ENCODE data around the gene IFIT1.
"Not testable (repeated sequence)": the region's sequence is repeated elsewhere in the genome, so short reads cannot be mapped to it uniquely, and the experiment has no call there.

IFIT1 gene

DNA sequence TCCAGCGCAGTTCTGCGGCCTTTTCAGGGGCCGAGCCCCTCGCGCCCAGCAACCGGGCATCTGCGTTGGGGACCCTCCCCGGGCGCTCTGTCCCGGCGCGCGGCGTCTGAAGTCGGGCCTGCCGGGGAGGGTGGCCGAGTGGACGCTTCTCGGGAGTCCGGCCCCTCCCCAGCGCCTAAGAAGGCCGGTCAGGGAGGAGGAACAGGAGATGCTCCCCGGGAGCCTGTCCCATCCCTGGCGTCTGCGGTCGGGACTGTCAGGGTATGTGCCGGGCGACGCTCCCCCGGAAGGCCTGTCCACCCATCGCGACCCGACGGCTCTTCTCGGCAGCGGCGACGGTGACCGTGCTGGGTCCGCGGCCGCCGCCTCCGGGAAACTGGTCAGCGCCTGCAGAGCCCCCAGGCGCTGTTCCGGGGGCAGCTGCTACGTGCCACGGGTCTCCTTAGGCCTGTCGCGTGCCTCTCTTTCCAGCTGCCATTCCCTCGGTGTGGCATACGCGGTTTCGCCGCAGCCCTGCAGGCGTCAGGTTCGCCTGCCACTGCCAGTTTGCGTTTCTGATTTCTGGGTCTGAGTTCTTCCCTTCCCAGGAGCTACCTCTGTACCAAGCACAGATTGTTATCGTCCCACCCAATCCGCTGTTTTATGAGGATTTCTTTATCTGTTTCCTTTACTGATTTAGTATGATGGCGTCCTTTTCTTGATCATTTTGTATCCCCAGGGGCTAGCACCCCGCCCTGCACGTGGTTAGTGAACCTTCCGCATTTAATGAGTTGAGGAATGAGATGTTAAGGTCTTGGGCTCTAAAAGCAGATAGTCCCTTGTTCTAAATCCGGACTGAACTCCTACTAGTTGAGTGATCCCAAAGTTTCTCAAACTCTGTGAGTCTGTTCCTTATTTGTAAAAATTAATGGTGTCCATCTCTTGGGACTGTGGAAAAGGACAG, 22.7 kb downstream of the IFIT1 start:
- peak in 38 of 42 donors; percentile 23 to 77 (median 53) for DNase-seq
- intact Hi-C loops (cut with DNase I) = loop anchor here (2.0 kb wide), 1 partner anchor 22 kb away; the partner anchor contains the start of gene IFIT1

DNA sequence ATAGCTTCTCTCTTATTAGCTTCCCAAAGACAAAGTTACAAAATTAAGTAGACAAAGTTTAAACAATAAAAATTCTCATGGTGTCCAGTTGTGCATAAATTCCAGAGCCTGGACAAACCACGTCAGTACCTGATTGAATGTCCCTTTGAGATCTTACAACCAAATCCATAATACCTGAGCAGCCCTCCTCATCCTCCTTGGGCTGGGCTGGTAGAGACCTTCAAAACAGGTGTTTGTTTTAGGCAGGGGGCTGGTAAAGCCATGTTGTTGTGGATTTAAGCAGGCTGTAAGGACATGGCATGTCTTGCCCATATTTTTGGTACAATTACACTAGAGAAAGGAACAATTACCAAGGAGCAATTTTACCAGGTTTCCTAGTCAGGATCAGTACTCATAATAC, 24.0 kb downstream of the IFIT1 start:
- no peak for DNase-seq
- intact Hi-C loops (cut with DNase I) = no loop called here

DNA sequence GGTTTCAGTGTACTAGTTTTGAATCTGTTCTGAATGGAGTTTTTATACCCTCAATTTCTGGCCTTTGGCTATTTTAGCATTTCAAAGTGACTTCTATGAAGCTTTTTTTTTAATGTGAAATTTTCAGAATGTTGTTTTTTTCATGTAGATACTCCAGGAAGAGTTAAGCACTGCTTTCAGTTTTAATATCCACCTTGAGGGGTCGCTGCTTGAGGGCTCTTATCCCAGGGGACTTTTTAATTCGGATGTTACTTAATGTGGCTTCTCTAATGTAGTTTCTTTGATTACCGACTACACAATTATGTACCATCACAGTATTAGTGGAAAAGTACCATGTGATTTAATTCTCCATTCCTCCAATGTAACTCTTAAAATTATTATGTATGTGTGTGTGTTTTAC, 27.1 kb downstream of the IFIT1 start:
- intact Hi-C loops (cut with DNase I) = no loop called here
- no peak for DNase-seq

DNA sequence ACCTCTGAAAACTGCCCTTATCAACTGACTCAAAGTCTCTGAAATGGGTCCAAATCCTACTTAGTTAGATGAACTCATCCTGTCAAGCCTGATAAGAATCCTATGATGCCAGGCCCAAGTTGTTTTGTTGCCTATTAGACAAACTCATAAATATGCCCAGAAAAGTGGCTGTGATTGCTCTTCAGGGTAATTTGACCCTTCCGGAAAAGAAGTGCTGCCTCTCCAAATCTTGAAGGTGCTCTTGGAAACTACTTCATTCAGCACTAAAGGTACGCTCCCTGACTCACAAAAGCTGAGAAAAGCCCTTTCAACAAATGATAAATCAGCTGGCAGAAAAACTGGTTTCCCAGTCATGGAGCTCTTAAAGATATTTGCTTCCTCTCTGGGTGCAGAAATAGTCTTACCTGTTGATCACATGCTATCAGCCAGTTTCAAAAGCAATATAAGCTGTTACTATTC, 28.6 kb downstream of the IFIT1 start:
- intact Hi-C loops (cut with DNase I) = no loop called here
- no peak for DNase-seq

DNA sequence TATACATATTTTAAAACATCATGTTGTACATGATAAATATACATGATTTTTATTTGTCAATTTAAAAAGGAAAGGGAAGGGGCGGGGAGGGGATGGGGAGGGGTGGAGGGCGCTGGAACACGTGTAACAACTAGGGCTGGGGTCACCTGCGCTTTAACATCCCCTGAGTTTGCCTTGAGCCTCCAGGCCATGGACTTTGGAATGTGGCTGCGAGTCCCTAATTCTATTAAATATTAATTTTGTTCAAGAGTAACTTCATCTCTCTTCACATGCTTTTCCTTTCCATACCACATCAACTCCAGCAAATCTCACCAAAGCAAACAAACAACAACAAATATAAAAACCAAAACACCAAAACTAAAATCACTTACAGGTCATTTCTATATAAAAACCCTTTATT, 32.6 kb downstream of the IFIT1 start:
- DNase-seq = no peak
- intact Hi-C loops (cut with DNase I) = no loop called here

DNA sequence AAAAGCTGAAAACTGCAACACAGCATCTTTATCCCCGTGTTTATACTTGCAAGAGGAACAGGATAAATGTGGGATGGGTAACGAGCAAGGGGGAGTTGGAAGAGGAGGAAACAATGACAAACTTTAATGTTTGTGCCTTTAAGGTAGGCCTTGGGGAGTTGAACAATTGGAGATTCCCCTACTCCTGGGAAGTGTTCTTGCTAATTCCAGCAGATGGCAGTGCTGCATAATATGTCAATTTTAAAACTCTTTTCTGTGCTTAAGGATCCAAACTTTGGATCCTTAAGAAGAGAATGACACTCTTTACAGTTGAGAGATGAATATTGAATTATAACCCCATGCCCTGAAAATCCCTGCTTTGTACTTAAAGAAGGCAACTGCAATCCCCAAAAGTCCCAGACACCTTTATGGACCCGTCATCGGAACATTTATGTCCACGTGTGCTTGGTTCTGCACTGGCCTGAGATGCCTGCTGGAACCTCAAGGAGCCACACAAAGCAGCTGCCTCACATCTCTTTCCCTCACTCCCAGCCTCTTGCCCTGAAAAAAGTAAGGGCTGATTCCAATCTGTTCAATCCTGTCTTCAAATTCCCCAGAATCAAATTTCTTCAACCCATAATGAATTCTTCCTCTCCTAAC, 33.9 kb downstream of the IFIT1 start:
- intact Hi-C loops (cut with DNase I) = loop anchor here (2.0 kb wide), 1 partner anchor 136 kb away; no protein-coding TSS in a partner anchor

DNA sequence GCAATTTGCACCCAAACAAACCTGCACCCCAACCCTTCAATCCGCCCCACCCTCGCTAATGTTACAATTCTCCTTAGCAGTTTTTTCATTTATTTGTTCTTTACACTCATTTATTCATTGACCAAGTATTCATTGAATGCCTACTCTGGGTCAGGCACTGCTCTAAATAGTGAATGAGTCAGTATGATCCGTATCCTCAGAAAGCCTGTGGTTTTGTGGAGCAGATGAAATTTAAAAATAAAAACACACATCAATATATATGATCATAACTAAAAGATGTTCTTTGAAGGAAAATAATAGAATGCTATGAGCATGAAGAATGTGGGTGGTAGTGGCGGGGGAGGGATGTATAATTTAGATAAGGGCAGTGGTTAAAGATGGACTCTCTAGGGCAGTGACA, 35.2 kb downstream of the IFIT1 start:
- no peak for DNase-seq
- intact Hi-C loops (cut with DNase I) = loop anchor here (2.0 kb wide), 1 partner anchor 135 kb away; no protein-coding TSS in a partner anchor

More for the DNA sequence above, 33.9 kb downstream of the IFIT1 start:
- peak in 12 of 42 donors; percentile 16 to 69 (median 36) for DNase-seq

DNA sequence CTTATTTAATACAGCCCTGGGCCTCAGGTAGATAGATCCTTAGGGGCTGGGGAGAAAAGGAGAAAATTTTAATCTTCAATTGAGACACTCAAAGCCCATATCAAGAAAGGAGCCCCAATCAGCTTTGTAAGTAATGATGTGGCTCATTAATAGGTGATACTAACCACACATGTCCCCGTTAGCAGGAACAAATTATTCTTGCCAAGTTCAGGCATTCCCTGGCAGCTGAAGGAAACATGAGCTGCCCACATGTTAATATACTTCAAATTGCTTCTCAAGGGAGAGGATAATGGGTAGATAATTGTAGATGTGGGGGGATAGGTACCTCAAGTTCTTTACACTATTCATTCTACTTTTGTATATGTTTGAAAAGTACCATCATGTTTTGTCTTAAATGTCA, 36.5 kb downstream of the IFIT1 start:
- intact Hi-C loops (cut with DNase I) = no loop called here

DNA sequence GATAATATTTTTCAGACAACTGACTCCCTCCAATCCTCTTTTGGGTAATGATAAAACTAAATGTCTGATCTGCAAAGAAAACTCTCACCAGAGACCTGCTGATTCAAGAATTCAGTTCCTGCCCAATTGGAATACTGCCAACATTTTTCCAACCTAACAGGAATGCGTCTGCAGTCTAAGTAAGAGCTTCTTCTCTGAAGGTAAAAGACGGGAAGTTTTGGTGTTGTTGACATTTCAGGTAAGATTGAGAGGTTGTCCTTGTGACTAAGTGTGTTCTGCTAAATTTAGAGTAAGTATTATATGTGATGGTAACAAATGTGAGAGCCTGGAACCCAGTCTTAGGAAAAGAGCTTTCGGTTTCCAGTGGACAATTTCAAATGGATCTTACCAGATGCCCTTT, 39.6 kb downstream of the IFIT1 start:
- intact Hi-C loops (cut with DNase I) = no loop called here
- DNase-seq = no peak

More for the DNA sequence above, 36.5 kb downstream of the IFIT1 start:
- no peak for DNase-seq

DNA sequence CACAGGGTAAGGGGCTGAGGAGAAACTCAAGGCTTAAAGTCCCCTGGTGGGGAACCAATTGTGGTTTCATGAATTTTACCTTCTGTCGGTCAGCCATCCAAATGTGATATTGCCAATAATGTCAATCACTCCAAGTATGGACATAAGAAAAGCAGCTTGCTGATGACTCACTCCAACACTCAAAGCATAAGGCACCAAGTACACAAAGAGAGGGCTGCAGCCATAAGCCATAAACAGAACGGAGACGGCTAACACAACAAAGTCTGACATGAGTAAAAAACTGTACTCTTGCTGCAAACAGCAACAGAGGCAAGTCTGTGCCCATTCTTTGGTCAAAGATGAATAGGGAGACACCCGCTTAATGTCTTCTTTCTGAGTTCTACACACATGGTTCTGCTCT, 46.1 kb downstream of the IFIT1 start:
- intact Hi-C loops (cut with DNase I) = no loop called here
- DNase-seq = no peak

DNA sequence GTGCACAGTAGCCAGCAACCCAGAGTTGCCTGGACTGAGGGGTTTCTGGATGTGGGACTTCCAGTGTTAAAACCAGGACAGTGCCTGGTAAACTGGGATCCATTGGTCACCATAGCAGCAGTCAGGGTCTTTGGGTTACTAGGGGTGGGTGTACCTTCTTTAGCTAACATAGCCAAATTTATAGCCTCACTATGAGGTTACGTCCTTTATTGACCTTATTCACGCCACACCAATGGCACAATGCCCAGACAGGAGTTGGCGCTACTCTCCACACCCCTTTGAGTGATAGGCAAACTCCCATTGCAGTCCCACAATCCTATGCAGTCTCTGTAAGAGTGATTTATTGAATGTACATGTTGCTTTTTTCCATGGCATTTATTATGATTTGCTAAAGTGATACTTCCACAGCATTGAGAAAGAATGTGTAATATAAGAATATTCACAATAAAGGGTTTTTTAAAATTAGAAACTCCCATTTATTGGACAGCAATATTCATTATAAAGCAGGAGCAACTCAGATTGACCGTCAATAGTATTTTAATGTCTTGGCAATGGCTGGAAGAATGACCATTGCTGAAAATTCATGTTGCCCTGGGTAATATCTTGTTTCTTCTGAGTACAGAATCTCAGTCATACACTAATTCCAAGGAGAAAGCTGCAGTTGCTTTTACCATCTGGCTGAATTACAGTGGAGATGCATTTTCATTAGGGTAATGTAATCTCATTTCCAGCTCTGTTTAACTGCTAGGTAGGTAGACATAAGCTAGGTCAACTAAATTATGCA, 48.0 kb downstream of the IFIT1 start:
- no peak for DNase-seq
- intact Hi-C loops (cut with DNase I) = no loop called here

DNA sequence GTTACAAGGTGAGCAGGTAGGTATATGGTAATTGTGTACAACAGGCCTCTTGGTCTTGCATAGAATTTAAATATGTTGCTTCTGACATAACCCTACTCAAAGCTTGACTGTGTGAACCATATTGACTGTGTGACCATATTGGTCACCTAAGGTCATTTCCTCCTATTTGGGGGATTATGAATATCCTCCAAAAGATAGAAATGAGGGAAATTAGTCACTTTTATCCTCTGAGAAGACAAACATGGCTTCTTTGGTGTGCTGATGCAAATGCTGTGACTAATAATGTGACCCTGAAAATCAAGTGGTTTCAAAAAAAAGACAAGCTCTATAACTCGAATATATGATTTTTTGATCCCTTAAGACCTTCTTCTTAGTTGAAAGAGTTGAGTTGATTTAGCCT, 49.9 kb downstream of the IFIT1 start:
- intact Hi-C loops (cut with DNase I) = no loop called here
- DNase-seq = no peak

DNA sequence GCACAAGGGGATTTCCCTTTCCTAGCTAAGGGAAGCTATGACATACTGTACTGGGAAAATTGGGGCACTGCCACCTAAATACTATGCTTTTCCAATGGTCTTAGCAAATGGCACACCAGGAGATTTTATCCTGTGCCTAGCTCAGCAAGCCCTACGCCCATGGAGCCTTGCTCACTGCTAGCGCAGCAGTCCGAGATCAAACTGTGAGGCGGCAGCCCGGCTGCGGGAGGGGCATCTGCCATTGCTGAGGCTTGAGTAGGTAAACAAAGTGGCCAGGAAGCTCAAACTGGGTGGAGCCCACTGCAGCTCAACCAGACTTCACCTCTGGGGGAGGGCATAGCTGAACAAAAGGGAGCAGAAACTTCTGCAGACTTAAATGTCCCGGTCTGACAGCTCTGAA, 52.4 kb downstream of the IFIT1 start:
- intact Hi-C loops (cut with DNase I); DNase-seq: not testable (repeated sequence)

DNA sequence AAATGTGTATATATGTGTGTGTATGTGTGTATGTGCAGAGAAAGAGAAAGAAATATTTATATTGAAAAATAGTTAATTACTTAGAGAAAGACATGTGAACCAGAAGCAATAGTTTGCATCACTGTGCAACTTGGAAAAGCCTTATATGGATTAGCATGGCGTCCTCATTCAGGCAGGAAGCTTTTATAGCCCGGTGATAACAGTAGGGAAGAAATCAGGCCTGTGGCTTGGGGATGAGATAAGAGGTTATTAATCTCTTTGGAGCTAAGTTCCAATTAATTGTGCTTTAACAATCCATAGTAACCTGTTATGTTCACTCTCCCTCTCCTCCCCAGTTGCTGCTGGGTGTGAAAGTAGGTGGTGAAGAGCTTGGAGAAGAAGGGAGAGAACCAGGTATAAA, 58.5 kb downstream of the IFIT1 start:
- DNase-seq = no peak
- intact Hi-C loops (cut with DNase I) = no loop called here

DNA sequence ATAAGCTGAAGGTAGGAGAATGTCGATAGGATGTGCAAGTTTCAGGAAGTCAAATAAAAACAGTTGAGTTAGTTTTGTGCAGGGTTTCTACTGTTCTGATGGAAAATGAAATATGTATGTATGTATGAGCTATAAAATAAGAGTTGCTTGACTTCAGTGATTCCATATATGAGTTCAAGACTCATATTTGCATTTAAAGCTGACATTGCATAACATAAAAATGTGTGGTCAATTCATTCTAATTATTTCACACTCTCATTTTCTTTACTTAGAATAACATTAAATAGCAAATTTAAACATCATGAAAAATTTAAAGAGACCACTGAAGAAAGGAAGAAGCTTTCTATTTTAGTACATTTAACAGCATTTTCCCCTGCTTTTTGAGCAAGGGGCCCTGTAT, 59.8 kb downstream of the IFIT1 start:
- DNase-seq = no peak
- intact Hi-C loops (cut with DNase I) = no loop called here

DNA sequence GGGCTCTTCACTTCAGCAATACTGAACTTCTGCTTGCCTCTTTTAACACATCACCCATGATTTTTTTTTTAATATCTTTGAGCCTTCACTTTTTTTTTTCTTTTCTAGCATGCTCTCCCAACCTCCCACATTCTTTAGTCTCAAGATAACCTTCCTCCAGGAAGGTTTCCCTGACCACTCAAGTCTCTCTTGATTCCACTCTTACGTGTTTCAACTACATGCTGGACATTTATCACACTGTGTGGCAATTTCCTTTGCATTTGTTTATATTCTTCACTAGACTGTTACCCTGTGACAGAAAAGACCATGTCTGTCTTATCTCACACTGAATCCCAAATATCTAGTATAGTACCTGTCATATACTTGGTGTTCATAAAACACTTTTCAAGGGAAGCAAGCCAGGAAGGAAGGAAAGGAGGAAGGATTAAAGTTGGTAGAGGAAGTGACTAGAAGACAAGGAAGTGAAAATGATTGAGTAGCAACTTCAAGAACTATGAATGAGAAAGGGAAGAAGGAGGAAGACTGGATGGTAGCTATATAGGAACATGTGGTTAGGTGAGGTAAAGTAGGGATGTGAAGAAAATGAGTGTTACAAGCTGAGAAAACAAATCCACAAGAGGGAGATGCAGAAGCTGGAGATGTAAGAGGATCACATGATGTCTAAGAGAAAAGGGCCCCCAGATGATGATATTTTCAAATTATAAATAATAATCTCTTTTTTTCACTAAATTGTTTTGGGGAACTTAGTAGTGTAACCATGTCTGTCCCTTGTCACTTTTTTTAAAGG, 62.3 kb downstream of the IFIT1 start:
- intact Hi-C loops (cut with DNase I) = no loop called here

More for the DNA sequence above, 62.3 kb downstream of the IFIT1 start:
- no peak for DNase-seq

Data from head of caudate nucleus (tissue), 42 donors.